ENCODE data around the gene TMED10.
"Not testable (repeated sequence)": the region's sequence is repeated elsewhere in the genome, so short reads cannot be mapped to it uniquely, and the experiment has no call there.

The TMED10 gene

GRCh38 chr14:75188520-75189268 is 12.3 kb upstream of the TMED10 start:
- no peak for DNase-seq

- DNase-seq = no peak
These were observed 11.7 kb upstream of the TMED10 start for GRCh38 chr14:75188086-75188485.

GRCh38 chr14:75186953-75187352 is 10.5 kb upstream of the TMED10 start:
- no peak for DNase-seq

DNA sequence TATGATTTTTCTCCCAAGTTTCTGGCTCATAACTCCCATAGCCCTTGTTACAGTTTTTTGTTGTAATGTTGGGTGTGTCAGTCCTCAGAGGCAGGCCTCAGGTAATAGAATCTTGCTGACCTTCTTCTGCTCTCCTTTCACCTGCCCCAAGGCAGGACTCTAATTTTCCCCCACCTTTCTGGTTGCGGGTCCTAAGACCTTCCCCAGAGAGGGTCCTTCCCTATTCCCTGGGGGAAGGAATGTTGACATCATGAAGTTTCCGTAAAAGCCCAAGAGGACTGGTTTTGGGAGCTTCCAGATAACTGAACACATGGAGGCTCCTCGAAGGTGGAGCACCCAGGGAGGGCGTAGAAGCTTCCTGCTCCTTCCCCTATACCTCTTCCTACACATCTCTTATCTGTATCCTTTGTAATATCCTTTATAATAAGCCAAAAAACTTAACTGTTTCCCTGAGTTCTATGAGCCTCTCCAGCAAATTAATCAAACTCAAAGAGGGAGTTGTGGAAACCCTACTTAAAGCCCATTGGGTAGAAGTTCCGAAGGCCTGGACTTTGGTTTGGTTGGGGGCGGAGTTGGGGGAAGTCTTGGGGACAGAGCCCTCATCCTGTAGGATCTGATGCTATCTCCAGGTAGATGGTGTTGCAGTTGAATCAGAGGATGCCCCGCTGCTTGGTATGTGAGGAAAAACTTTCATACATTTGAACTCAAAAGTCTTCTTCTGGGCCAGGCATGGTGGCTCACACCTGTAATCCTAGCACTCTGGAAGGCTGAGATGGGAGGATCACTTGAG is 9.0 kb upstream of the TMED10 start:
- no peak for DNase-seq

DNA sequence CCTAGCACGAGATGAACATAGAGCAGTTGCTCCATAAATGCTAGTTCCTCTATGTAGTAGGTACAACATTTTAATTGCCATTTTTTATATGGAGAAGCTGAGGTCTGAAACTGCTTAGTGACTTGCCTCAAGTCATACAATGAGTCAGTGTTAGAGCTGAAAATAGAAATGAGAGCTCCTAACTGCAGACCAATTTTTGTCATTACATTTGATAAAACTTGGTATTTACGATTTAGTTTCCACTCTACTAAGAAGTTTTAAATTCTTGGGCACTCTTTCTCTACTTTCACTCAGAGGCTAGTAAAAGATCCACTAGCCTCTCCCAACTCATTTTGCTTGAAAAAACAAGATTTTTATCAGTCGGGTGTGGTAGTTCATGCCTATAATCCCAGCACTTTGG is 8.1 kb upstream of the TMED10 start:
- no peak for DNase-seq

DNA sequence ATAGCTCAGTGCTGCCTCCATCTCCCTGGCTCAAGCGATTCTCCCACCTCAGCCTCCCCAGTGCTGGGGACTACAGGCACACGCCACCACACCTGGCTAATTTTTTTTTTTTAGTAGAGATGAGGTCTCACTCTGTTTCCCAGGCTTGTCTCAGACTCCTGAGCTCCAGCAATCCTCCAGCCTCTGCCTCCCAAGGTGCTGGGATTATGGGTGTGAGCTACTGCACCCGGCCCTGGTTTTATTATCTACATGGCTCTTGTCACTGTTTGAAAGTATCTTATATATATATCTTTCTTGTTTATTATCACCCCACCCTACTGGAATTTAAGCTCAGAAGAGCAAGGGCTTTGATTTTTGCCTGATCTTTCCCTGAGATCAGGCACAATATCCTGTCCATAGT is 7.6 kb upstream of the TMED10 start:
- no peak for DNase-seq

- no peak for DNase-seq
These were observed 6.8 kb upstream of the TMED10 start for GRCh38 chr14:75183225-75183624.

- DNase-seq = no peak
These were observed 6.4 kb upstream of the TMED10 start for GRCh38 chr14:75182821-75183220.

DNA sequence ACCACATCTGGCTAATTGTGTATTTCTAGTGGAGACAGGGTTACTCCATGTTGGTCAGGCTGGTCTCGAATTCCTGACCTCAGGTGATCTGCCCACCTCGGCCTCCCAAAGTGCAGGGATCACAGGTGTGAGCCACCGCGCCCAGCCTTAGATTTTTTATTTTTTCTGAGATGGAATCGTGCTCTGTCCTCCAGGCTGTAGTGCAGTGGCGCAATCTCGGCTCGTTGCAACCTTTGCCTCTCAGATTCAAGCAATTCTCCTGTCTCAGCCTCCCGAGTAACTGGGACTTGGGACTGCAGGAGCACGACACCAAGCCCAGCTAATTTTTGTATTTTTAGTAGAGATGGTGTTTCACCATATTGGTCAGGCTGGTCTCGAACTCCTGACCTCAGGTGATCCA is 5.8 kb upstream of the TMED10 start:
- DNase-seq = not testable (repeated sequence)

DNA sequence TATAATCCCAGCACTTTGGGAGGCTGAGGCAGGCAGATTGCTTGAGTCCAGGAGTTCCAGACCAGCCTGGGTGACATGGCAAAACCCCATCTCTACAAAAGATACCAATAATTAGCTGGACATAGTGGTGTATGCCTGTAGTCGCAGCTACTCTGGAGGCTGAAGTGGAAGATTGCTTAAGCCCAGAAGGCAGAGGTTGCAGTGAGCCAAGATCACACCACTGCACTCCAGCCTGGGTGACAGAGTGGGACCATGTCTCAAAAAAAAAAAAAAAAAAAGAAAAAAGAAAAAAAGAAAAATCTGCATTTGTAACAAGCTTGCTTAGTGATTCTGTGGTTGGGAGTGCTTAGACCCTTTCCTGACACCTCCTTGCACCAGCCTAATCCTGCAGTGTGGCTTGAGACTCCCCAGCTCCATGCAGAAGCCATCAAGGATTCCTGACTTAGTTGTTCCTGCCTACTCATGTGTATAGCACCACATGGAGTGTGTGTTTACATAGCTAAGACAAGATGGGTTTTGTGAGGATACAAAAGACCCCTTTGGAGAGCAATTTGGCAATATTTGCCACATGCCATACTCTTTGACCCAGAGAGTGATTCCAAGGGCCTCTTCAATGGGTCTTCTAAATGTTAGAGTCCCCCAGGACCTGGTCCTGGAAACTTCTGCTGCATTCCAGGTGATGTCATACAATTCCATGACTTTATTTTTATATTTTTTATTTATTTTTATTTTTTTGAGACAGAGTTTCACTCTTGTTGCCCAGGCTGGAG is 5.1 kb upstream of the TMED10 start:
- DNase-seq = no peak

- DNase-seq = no peak
These were observed 703 bp downstream of the TMED10 start for GRCh38 chr14:75175677-75176141.

- no peak for DNase-seq
These were observed 2.3 kb downstream of the TMED10 start for GRCh38 chr14:75174066-75174465.

GRCh38 chr14:75170772-75171171 is 5.6 kb downstream of the TMED10 start:
- DNase-seq = no peak

- DNase-seq = no peak
These were observed 7.7 kb downstream of the TMED10 start for GRCh38 chr14:75168586-75169335.

GRCh38 chr14:75167325-75167724 is 9.1 kb downstream of the TMED10 start:
- DNase-seq = no peak

DNA sequence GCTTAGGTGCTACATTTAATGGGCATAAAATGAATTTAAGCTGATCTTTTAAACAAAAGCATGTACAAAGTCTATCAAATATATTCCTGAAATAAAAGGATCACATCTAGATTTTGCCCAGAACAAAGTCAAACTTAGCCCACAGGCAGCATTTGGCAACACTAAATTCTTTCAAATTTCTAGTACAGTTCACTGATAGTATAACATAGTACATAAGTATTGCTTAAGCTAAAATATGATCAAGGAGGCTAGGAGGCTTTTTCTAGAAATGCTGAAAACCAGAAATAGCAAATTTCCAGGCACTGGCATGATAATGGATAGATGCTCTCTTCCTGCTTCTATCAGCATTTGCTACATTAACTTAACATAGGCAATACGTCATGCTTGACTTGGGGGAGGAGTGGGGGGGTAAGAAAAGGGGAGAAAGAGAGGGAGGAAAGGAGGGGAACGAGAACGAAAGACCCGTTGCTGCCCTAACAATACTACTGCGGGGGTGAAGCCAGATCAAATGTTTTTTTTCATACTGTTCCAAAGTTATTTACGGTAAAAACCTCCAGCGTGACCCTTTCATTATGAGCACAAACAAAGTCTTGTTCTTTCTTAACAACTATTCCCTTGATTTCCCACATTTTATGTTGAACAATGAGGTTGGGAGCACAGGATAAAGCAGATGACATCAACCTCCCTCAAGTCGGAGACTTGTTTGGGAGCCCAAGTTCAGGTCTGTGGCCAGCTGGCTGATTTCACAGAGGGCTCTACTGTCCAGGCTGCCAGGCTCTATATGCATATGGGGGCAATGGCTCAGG is 10.6 kb downstream of the TMED10 start:
- no peak for DNase-seq

DNA sequence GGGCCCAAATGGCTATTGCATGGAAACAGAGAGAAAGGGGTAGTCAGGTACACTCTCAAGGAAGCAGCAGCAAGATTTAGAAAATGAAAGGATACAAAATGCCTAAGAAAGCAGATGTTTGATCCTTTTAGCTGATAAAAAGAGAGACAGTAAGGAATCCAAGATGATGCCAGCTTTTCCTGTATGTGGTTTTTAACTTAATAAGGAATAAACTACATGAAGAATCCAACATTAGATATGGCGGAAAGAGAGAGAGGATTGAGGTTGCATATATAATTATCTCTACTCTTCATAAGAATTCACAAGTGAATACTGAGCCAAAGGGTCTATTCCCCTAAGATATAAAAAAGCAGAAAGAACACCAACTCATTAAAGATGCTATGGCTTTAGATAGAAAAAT is 11.6 kb downstream of the TMED10 start:
- DNase-seq = no peak

- no peak for DNase-seq
These were observed 12.7 kb downstream of the TMED10 start for GRCh38 chr14:75163677-75164076.

DNA sequence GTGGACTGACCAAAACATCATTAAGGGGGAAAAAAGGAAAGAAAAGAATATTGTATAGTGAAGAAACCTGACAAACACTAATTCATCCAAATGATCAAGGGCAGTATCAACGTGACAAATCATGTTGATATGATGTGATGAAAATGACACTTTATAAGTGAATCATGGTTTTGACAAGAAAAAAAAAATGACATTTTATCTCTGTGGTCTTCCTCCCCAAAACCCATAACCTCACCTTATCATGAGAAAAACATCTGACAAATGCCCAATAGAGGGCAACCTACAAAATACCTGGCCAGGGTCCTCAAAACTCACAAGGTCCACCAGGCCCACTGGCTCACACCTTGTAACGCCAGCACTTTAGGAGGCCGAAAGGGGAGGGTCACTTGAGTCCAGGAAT is 13.8 kb downstream of the TMED10 start:
- DNase-seq = no peak

GRCh38 chr14:75158843-75159614 is 17.4 kb downstream of the TMED10 start:
- no peak for DNase-seq

GRCh38 chr14:75156901-75157300 is 19.5 kb downstream of the TMED10 start:
- DNase-seq = no peak
